Activated naive CD8-positive, alpha-beta T cell (primary cell): Measurements from ENCODE around the gene SWAP70.
"Not testable (repeated sequence)": the region's sequence is repeated elsewhere in the genome, so short reads cannot be mapped to it uniquely, and the experiment has no call there.

Experiments used
- H3K27ac Mint-ChIP-seq: one replicate; pipeline ENCODE4 v1.8.0; 2021; ENCODE audit warnings: mixed read lengths
- H3K27me3 Mint-ChIP-seq: one replicate; pipeline ENCODE4 v1.8.0; 2021; ENCODE audit warnings: mixed read lengths
- H3K36me3 Mint-ChIP-seq: one replicate; pipeline ENCODE4 v1.8.0; 2021; ENCODE audit warnings: mixed read lengths
- H3K4me1 Mint-ChIP-seq: one replicate; pipeline ENCODE4 v1.8.0; 2021; ENCODE audit warnings: low read depth, mixed read lengths
- H3K4me3 Mint-ChIP-seq: one replicate; pipeline ENCODE4 v1.8.0; 2021; ENCODE audit warnings: mild to moderate bottlenecking, mixed read lengths
- H3K9me3 Mint-ChIP-seq: one replicate; pipeline ENCODE4 v1.8.0; 2021; ENCODE audit warnings: low read depth, mixed read lengths

The SWAP70 gene

DNA sequence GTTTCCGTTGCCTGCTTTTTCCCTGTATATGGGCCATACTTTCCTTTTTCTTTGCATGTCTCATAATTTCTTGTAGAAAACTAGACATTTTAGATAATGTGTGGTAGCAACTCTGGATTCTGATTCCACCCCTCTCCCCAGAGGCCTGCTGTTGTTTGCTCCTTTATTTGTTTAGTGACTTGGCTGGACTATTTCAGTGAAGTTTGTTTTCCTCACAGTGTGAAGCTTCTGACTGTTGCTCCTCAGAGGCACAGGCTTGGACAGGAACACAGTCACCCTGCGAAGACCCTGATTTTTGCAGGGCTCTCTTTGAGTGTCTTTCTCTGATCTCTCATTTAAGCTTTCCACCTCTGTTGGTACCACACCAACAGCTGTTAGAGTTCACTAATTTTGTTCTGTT is 72.5 kb downstream of the SWAP70 start:
- no peak overlapping the region for H3K4me3 Mint-ChIP-seq
- no peaks in the 10 kb centered on the region for H3K27me3 Mint-ChIP-seq
- H3K9me3 Mint-ChIP-seq: peaks cover 16% of the 10 kb centered on the region
- H3K27ac Mint-ChIP-seq: no peak overlapping the region
- no peaks in the 10 kb centered on the region for H3K4me1 Mint-ChIP-seq
- H3K36me3 Mint-ChIP-seq: peaks cover 20% of the 10 kb centered on the region

GRCh38 chr11:9738116-9738515 is 74.2 kb downstream of the SWAP70 start:
- Mint-ChIP-seq H3K27me3 (no peaks in the 10 kb centered on the region), H3K27ac (no peak overlapping the region), H3K4me3 (no peak overlapping the region), H3K9me3 (peaks cover 16% of the 10 kb centered on the region), H3K4me1 (no peaks in the 10 kb centered on the region), H3K36me3 (peaks cover 20% of the 10 kb centered on the region)

- no peaks in the 10 kb centered on the region for H3K4me1 Mint-ChIP-seq
- H3K9me3 Mint-ChIP-seq: peaks cover 16% of the 10 kb centered on the region
- H3K27ac Mint-ChIP-seq: no peak overlapping the region
- peaks cover 20% of the 10 kb centered on the region for H3K36me3 Mint-ChIP-seq
- H3K4me3 Mint-ChIP-seq: no peak overlapping the region
- H3K27me3 Mint-ChIP-seq: no peaks in the 10 kb centered on the region
These were observed 74.8 kb downstream of the SWAP70 start for GRCh38 chr11:9738707-9739106.

DNA sequence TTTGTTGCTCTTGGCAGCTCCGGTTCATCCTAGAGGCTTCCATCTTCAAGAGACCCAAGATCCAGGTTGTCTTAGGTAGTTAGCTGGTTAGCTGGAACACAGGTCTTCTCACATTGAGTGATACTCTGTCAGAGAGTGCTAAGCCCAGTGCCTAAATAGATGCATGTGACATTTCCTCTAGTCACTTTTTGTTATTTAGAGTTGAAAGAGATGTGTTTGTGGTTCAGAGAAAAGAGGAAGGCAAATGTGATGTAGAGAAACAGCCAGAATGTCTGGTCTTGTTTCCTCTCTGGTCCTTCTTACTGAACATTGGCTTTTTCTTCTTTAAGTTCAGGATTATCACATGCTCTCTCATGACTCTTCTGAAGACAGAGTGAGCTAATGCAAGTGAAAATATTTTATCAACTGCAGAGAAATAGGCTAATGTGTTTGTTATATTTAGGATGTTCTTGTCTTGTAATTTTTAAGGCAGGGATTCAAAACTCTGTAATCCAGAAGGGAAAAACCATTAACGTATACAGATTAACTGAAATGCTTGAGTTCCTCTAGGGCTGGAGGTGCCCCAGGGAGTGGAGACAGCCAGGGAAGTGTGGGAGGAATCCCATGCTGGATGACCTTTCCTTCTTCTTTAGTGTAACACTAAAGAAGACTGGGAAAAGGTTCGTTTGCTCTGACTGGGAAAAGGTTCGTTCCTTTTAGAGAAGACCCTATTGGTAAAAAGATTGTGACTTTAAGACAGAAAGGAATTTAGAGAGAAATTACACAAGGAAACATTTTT is 75.4 kb downstream of the SWAP70 start:
- H3K27me3 Mint-ChIP-seq: no peaks in the 10 kb centered on the region
- peaks cover 20% of the 10 kb centered on the region for H3K36me3 Mint-ChIP-seq
- no peaks in the 10 kb centered on the region for H3K4me1 Mint-ChIP-seq
- H3K4me3 Mint-ChIP-seq: no peak overlapping the region
- peaks cover 16% of the 10 kb centered on the region for H3K9me3 Mint-ChIP-seq
- H3K27ac Mint-ChIP-seq: no peak overlapping the region

DNA sequence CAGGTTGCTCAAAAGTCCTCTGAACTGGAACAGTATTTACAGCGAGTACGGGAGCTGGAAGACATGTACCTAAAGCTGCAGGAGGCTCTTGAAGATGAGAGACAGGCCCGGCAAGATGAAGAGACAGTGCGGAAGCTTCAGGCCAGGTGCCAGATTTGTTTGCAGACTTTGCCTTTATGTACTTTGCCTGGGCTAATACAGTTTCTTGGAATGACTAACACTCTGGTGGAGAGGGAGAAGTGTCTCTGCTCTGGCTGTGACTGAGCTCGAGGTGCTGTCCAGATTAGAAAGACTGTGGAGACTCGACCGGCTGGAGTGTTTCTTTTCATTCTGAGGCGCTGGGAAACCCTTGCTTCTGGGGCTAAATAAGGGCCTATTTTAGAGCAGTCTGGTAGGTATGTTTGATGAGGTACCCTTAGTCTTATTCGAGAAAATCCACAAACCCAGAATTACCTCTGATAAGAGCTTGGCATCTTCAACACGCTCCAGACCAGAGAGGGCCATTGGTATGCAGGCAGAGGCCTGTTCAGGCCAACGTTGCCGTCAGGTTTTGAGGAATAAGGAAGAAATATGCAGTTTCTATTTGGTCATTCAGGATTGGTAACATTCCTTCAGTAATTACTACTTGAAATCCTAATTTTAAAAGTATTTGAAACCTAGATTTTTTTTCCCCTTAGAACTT is 76.5 kb downstream of the SWAP70 start:
- no peaks in the 10 kb centered on the region for H3K4me1 Mint-ChIP-seq
- H3K4me3 Mint-ChIP-seq: no peak overlapping the region
- no peaks in the 10 kb centered on the region for H3K27me3 Mint-ChIP-seq
- peaks cover 13% of the 10 kb centered on the region for H3K9me3 Mint-ChIP-seq
- H3K36me3 Mint-ChIP-seq: peaks cover 17% of the 10 kb centered on the region
- no peak overlapping the region for H3K27ac Mint-ChIP-seq

- H3K36me3 Mint-ChIP-seq: peaks cover 10% of the 10 kb centered on the region
- no peak overlapping the region for H3K27ac Mint-ChIP-seq
- H3K27me3 Mint-ChIP-seq: no peaks in the 10 kb centered on the region
- no peaks in the 10 kb centered on the region for H3K4me1 Mint-ChIP-seq
- H3K9me3 Mint-ChIP-seq: peaks cover 6% of the 10 kb centered on the region
- no peak overlapping the region for H3K4me3 Mint-ChIP-seq
These were observed 77.4 kb downstream of the SWAP70 start for GRCh38 chr11:9741260-9741659.

GRCh38 chr11:9743512-9743911 is 79.6 kb downstream of the SWAP70 start:
- H3K9me3 Mint-ChIP-seq, H3K4me3 Mint-ChIP-seq, H3K27ac Mint-ChIP-seq, H3K36me3 Mint-ChIP-seq, H3K27me3 Mint-ChIP-seq, H3K4me1 Mint-ChIP-seq: not testable (repeated sequence)

- no peaks in the 10 kb centered on the region for H3K9me3 Mint-ChIP-seq
- H3K27ac Mint-ChIP-seq: no peak overlapping the region
- H3K36me3 Mint-ChIP-seq: peaks cover 2% of the 10 kb centered on the region
These were observed 81.7 kb downstream of the SWAP70 start for GRCh38 chr11:9745411-9746211.

DNA sequence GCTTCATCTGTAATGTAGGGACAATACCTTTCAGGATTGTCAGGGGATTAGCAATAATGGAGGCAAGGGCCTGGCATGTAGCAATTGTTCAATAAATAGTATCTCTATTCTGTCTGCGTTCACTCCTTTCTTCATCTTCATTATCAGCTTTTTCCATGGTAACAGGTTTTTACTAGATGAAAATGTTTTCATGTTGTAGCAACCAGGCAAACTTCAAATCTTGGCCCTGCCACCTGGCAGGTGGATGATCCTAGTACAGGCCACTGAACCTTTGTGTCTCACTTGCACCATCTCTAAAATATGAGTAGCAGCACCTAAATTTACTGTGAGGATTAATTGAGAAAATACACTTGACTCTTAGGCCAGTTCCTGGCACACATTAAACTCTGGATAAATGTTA is 83.4 kb downstream of the SWAP70 start:
- Mint-ChIP-seq H3K9me3 (no peaks in the 10 kb centered on the region), H3K27ac (no peak overlapping the region), H3K27me3 (no peaks in the 10 kb centered on the region), H3K4me1 (no peaks in the 10 kb centered on the region), H3K36me3 (no peaks in the 10 kb centered on the region), H3K4me3 (no peak overlapping the region)

More at GRCh38 chr11:9745411-9746211, 81.7 kb downstream of the SWAP70 start:
- H3K27me3 Mint-ChIP-seq: no peaks in the 10 kb centered on the region
- H3K4me3 Mint-ChIP-seq: no peak overlapping the region
- no peaks in the 10 kb centered on the region for H3K4me1 Mint-ChIP-seq

- H3K4me1 Mint-ChIP-seq: no peaks in the 10 kb centered on the region
These were observed 84.0 kb downstream of the SWAP70 start for GRCh38 chr11:9747828-9748227.

GRCh38 chr11:9748361-9748970 is 84.6 kb downstream of the SWAP70 start:
- H3K9me3 Mint-ChIP-seq: no peaks in the 10 kb centered on the region
- H3K4me1 Mint-ChIP-seq: no peaks in the 10 kb centered on the region
- no peak overlapping the region for H3K27ac Mint-ChIP-seq
- no peaks in the 10 kb centered on the region for H3K27me3 Mint-ChIP-seq
- H3K36me3 Mint-ChIP-seq: no peaks in the 10 kb centered on the region
- H3K4me3 Mint-ChIP-seq: no peak overlapping the region

More at GRCh38 chr11:9747828-9748227, 84.0 kb downstream of the SWAP70 start:
- no peak overlapping the region for H3K4me3 Mint-ChIP-seq
- H3K27ac Mint-ChIP-seq: no peak overlapping the region
- H3K36me3 Mint-ChIP-seq: no peaks in the 10 kb centered on the region
- H3K9me3 Mint-ChIP-seq: no peaks in the 10 kb centered on the region
- H3K27me3 Mint-ChIP-seq: no peaks in the 10 kb centered on the region

GRCh38 chr11:9750551-9750950 is 86.7 kb downstream of the SWAP70 start:
- Mint-ChIP-seq H3K9me3 (no peaks in the 10 kb centered on the region), H3K36me3 (no peaks in the 10 kb centered on the region), H3K4me3 (no peak overlapping the region), H3K4me1 (no peaks in the 10 kb centered on the region), H3K27me3 (no peaks in the 10 kb centered on the region), H3K27ac (no peak overlapping the region)

DNA sequence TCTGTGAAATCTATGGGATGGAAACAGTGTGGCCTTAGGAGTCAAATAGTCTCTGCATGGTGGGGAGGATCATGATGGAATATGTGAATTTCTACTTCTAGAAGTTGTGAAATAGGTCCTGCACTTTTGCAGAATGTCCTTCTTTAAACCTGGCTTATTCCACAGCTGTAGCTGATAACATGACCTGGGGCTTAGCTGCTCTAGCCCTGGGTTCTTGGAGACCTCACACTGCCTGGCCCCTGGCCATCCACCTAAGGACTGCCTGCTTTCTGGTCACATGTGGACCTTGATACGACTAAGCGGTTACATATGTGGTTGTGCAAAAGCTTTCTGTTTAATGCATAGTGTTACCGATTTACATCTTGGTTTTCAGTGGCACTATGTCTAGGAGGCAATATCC is 88.2 kb downstream of the SWAP70 start:
- Mint-ChIP-seq H3K4me1 (peaks cover 3% of the 10 kb centered on the region), H3K4me3 (no peak overlapping the region), H3K27me3 (no peaks in the 10 kb centered on the region), H3K36me3 (no peaks in the 10 kb centered on the region), H3K27ac (no peak overlapping the region), H3K9me3 (no peaks in the 10 kb centered on the region)

DNA sequence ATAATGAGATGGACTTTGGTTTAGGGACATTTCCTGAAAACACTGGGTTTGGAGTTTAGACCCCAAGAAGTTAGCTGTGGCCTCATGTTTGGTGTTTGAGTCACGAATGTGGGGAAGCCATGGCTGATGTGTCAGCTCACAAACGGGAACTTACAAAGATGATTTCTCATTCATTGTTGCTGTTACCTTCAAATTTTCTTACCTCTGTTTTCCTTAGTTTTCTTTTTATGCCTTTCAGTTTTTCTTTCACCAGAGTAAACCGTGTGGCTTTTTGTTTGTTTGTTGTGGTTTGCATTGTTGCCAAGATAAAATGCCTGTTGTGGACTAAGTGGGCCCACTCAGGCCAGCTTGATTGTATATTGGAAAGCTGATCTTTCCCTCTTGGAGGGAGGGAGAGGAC is 89.1 kb downstream of the SWAP70 start:
- no peaks in the 10 kb centered on the region for H3K9me3 Mint-ChIP-seq
- H3K36me3 Mint-ChIP-seq: no peaks in the 10 kb centered on the region
- H3K27ac Mint-ChIP-seq: no peak overlapping the region
- no peaks in the 10 kb centered on the region for H3K27me3 Mint-ChIP-seq
- H3K4me3 Mint-ChIP-seq: no peak overlapping the region
- H3K4me1 Mint-ChIP-seq: peaks cover 10% of the 10 kb centered on the region

DNA sequence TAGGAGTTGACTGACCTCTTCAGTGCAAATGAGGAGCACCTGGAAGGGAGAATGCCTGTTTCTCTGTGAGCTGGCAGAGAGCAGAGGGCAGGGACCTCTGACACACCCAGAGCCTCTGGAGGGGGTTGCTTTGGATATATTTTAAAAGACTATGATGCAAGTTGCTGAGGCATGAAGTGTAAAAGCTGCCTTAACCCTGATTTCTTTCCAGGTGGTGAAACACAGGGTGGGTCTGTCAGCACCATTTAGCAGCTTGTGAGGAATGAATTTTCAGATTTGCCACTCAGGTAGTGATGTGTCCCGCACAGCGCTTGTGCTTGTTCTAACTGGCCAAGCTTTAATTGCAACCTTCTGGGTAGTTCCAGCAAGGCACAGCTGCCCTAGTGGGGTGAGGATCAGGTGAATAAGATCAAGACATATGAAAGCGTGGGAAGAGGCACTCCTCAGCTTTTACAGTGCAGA is 90.2 kb downstream of the SWAP70 start:
- Mint-ChIP-seq H3K36me3 (no peaks in the 10 kb centered on the region), H3K27ac (no peak overlapping the region), H3K9me3 (no peaks in the 10 kb centered on the region), H3K4me3 (no peak overlapping the region), H3K4me1 (peaks cover 13% of the 10 kb centered on the region), H3K27me3 (no peaks in the 10 kb centered on the region)
